Measurements from ENCODE around the gene ACSF3. TPM values are rescaled to one million over a fixed set of nuclear protein-coding genes. Genes with fewer than 3 reads are reported as not detected.
A peak's percentile ranks its signal among the peaks of the same experiment; 100 is the strongest.

ACSF3 gene
- total RNA-seq, 3 donors from 2014 or later (not counting 1 experiment from before 2014, with no cell fraction given): 45.0 to 71.4 (median 51.6) TPM

- Mint-ChIP-seq H3K27me3 (ENCODE audit: low read depth in 2 of 2) (peaks cover 0 to 4% of the 10 kb centered on the region in 2 donors), H3K9me3 (no peaks in the 10 kb centered on the region), H3K4me1 (no peaks in the 10 kb centered on the region), H3K36me3 (no peaks in the 10 kb centered on the region), H3K27ac (no peak overlapping the region), H3K4me3 (no peak overlapping the region)
- 93% methylated on average over 21 of the region's 21 CpGs for WGBS (ENCODE audit: insufficient coverage)
- no peak overlapping the region for H3K4me3 ChIP-seq (ENCODE audit: low read length)
- H3K36me3 ChIP-seq (ENCODE audit: control insufficient read depth, insufficient read depth, low read length): no peaks in the 10 kb centered on the region
- no peak for TF ChIP-seq CTCF (IDR thresholded peaks at IDR 0.05)
- H3K4me1 ChIP-seq (ENCODE audit: control insufficient read depth, insufficient read depth, low read length): peaks cover 18% of the 10 kb centered on the region
- intact Hi-C loops (cut with micrococcal nuclease): no loop called here
- H3K27ac ChIP-seq (ENCODE audit: low read length): no peak overlapping the region
- H3K27me3 ChIP-seq (ENCODE audit: control insufficient read depth, insufficient read depth, low read length): peaks cover 17% of the 10 kb centered on the region
- no peaks in the 10 kb centered on the region for H3K9me3 ChIP-seq (ENCODE audit: control insufficient read depth, insufficient read depth, low read length)
- ATAC-seq (no peak), DNase-seq (peak in 1 of 2 donors; percentile 12)
Measured at GRCh38 chr16:89195521-89196171, 102.0 kb downstream of the ACSF3 start.

GRCh38 chr16:89197033-89197632 lies 103.5 kb downstream of the ACSF3 start:
- Histone ChIP-seq H3K27me3 (ENCODE audit: control insufficient read depth, insufficient read depth, low read length) (peaks cover 18% of the 10 kb centered on the region), H3K27ac (ENCODE audit: low read length) (no peak overlapping the region), H3K4me1 (ENCODE audit: control insufficient read depth, insufficient read depth, low read length) (peaks cover 24% of the 10 kb centered on the region), H3K9me3 (ENCODE audit: control insufficient read depth, insufficient read depth, low read length) (no peaks in the 10 kb centered on the region), H3K4me3 (ENCODE audit: low read length) (no peak overlapping the region), H3K36me3 (ENCODE audit: control insufficient read depth, insufficient read depth, low read length) (no peaks in the 10 kb centered on the region)
- no peak for TF ChIP-seq CTCF (IDR thresholded peaks at IDR 0.05)
- H3K4me3 Mint-ChIP-seq: no peak overlapping the region
- no peaks in the 10 kb centered on the region for H3K4me1 Mint-ChIP-seq
- intact Hi-C loops (cut with micrococcal nuclease): no loop called here
- 94% methylated on average over 13 of the region's 13 CpGs for WGBS (ENCODE audit: insufficient coverage)
- no peaks in the 10 kb centered on the region for H3K9me3 Mint-ChIP-seq
- no peak for DNase-seq
- H3K27ac Mint-ChIP-seq: no peak overlapping the region
- H3K36me3 Mint-ChIP-seq: no peaks in the 10 kb centered on the region
- H3K27me3 Mint-ChIP-seq (ENCODE audit: low read depth in 2 of 2): peaks cover 0 to 4% of the 10 kb centered on the region in 2 donors
- no peak for ATAC-seq

GRCh38 chr16:89197633-89198416 lies 104.2 kb downstream of the ACSF3 start:
- Histone ChIP-seq H3K27me3 (ENCODE audit: control insufficient read depth, insufficient read depth, low read length) (peaks cover 21% of the 10 kb centered on the region), H3K9me3 (ENCODE audit: control insufficient read depth, insufficient read depth, low read length) (peaks cover 3% of the 10 kb centered on the region), H3K27ac (ENCODE audit: low read length) (no peak overlapping the region), H3K36me3 (ENCODE audit: control insufficient read depth, insufficient read depth, low read length) (no peaks in the 10 kb centered on the region), H3K4me1 (ENCODE audit: control insufficient read depth, insufficient read depth, low read length) (peaks cover 22% of the 10 kb centered on the region), H3K4me3 (ENCODE audit: low read length) (no peak overlapping the region)
- H3K9me3 Mint-ChIP-seq: no peaks in the 10 kb centered on the region
- no peak overlapping the region for H3K4me3 Mint-ChIP-seq
- H3K27me3 Mint-ChIP-seq (ENCODE audit: low read depth in 2 of 2): peaks cover 4 to 8% of the 10 kb centered on the region in 2 donors
- no peaks in the 10 kb centered on the region for H3K36me3 Mint-ChIP-seq
- no peak overlapping the region for H3K27ac Mint-ChIP-seq
- H3K4me1 Mint-ChIP-seq: peaks cover 2 to 3% of the 10 kb centered on the region in 2 donors
- intact Hi-C loops (cut with micrococcal nuclease): no loop called here
- 92% methylated on average over 26 of the region's 26 CpGs for WGBS (ENCODE audit: insufficient coverage)
- no peak for TF ChIP-seq CTCF (IDR thresholded peaks at IDR 0.05)
- DNase-seq: no peak
- no peak for ATAC-seq

All from natural killer cell (primary cell).